HEK293 (cell line): Measurements from ENCODE around the gene TIMM8A.

Experiments
- CTCF ChIA-PET: fragments of 350-600 bp; formaldehyde crosslinking; extraction: SDS; loops from one replicate; lab custom pipeline; 2021; ENCODE audit warnings: antibody characterized with exemption; lab: Yijun Ruan, JAX
- POLR2A ChIA-PET: fragments of 300-600 bp; formaldehyde crosslinking; extraction: SDS; loops from one replicate; lab custom pipeline; 2020; ENCODE audit warnings: antibody characterized with exemption, inconsistent platforms; lab: Yijun Ruan, JAX
- H3K27ac ChIP-seq: fragments of 200-500 bp; sonication (Bioruptor generic); 2 replicates; pipeline ENCODE4 v1.5.1; 2014; ENCODE audit warnings: low read depth, low read length, control low read depth, inconsistent platforms; ENCODE audit errors: extremely low read depth
- H3K36me3 ChIP-seq, 2 experiments: fragments of 200-500 bp in 1 of 2; sonication (Bioruptor generic) in 1 of 2; 1 replicate in 1 of 2; 2 replicates in 1 of 2; pipeline ENCODE4 v1.5.1; 2014 to 2017; ENCODE audit warnings: inconsistent platforms in 2 of 2, low read length in 2 of 2; ENCODE audit not compliant: control insufficient read depth in 2 of 2, insufficient read depth in 1 of 2
- H3K4me1 ChIP-seq: fragments of 200-500 bp; sonication (Bioruptor generic); 2 replicates; pipeline ENCODE4 v1.5.1; 2014; ENCODE audit warnings: mild to moderate bottlenecking, low read length, inconsistent platforms; ENCODE audit not compliant: control insufficient read depth, insufficient read depth
- H3K4me3 ChIP-seq: 2 replicates; pipeline ENCODE4 v1.5.1; 2011; ENCODE audit warnings: low read depth, mild to moderate bottlenecking, control low read depth, low read length, moderate library complexity
- H3K9me3 ChIP-seq: fragments of 200-500 bp; sonication (Bioruptor generic); 2 replicates; pipeline ENCODE4 v1.5.1; 2014; ENCODE audit warnings: low read depth, low read length, inconsistent platforms; ENCODE audit not compliant: control insufficient read depth, insufficient read depth
- GFI1B ChIP-seq: fragments of 450-650 bp; formaldehyde crosslinking; IDR thresholded peaks from 2 replicates; pipeline ENCODE4 v1.5.1; 2016; ENCODE audit warnings: missing biosample characterization, missing genetic modification characterization
- MYNN ChIP-seq: fragments of 450-650 bp; formaldehyde crosslinking; IDR thresholded peaks from 2 replicates; pipeline ENCODE4 v1.5.1; 2016; ENCODE audit warnings: missing biosample characterization, missing genetic modification characterization, borderline replicate concordance
- PRDM2 ChIP-seq: fragments of 450-650 bp; formaldehyde crosslinking; IDR thresholded peaks from 2 replicates; pipeline ENCODE4 v1.5.1; 2016; ENCODE audit warnings: missing biosample characterization, missing genetic modification characterization, borderline replicate concordance
- SCRT1 ChIP-seq: fragments of 450-650 bp; formaldehyde crosslinking; IDR thresholded peaks from 2 replicates; pipeline ENCODE4 v1.5.1; 2016; ENCODE audit warnings: missing biosample characterization, missing genetic modification characterization, borderline replicate concordance
- SETDB1 ChIP-seq: IDR thresholded peaks from one replicate; pipeline ENCODE4 v1.6.1; 2017; ENCODE audit warnings: mild to moderate bottlenecking, low read length, moderate library complexity, mixed read lengths; ENCODE audit not compliant: insufficient read length
- SP3 ChIP-seq: fragments of 450-650 bp; formaldehyde crosslinking; IDR thresholded peaks from 2 replicates; pipeline ENCODE4 v1.5.1; 2016; ENCODE audit warnings: missing biosample characterization, missing genetic modification characterization
- SP7 ChIP-seq: fragments of 450-650 bp; formaldehyde crosslinking; IDR thresholded peaks from 2 replicates; pipeline ENCODE4 v1.5.1; 2016; ENCODE audit warnings: missing biosample characterization, missing genetic modification characterization
- YY2 ChIP-seq: fragments of 450-650 bp; formaldehyde crosslinking; IDR thresholded peaks from 2 replicates; pipeline ENCODE4 v1.5.1; 2016; ENCODE audit warnings: missing biosample characterization, missing genetic modification characterization
- ZBTB26 ChIP-seq: fragments of 450-650 bp; formaldehyde crosslinking; optimal IDR thresholded peaks from 2 replicates; pipeline ENCODE3; 2016; ENCODE audit warnings: missing biosample characterization, mild to moderate bottlenecking, missing genetic modification characterization
- ZFP37 ChIP-seq: fragments of 450-650 bp; formaldehyde crosslinking; IDR thresholded peaks from 2 replicates; pipeline ENCODE4 v1.5.1; 2016; ENCODE audit warnings: missing biosample characterization, missing genetic modification characterization
- ZNF132 ChIP-seq: fragments of 450-650 bp; formaldehyde crosslinking; IDR thresholded peaks from 2 replicates; pipeline ENCODE4 v1.5.1; 2017; ENCODE audit warnings: missing biosample characterization, missing genetic modification characterization, borderline replicate concordance
- ZNF140 ChIP-seq: fragments of 450-650 bp; formaldehyde crosslinking; IDR thresholded peaks from 2 replicates; pipeline ENCODE4 v1.5.1; 2016; ENCODE audit warnings: missing biosample characterization, missing genetic modification characterization
- ZNF148 ChIP-seq: fragments of 450-650 bp; formaldehyde crosslinking; IDR thresholded peaks from 2 replicates; pipeline ENCODE4 v1.5.0; 2017; ENCODE audit warnings: missing biosample characterization, missing genetic modification characterization, borderline replicate concordance
- ZNF184 ChIP-seq: fragments of 450-650 bp; IDR thresholded peaks from 2 replicates; pipeline ENCODE4 v1.5.1; 2018; ENCODE audit warnings: missing biosample characterization, mild to moderate bottlenecking, missing genetic modification characterization
- ZNF223 ChIP-seq: fragments of 450-650 bp; formaldehyde crosslinking; IDR thresholded peaks from 2 replicates; pipeline ENCODE4 v1.5.1; 2016; ENCODE audit warnings: missing biosample characterization, missing genetic modification characterization
- ZNF311 ChIP-seq: fragments of 450-650 bp; formaldehyde crosslinking; IDR thresholded peaks from 2 replicates; pipeline ENCODE4 v1.5.1; 2017; ENCODE audit warnings: missing biosample characterization, missing genetic modification characterization, borderline replicate concordance
- ZNF341 ChIP-seq: fragments of 450-650 bp; formaldehyde crosslinking; IDR thresholded peaks from 2 replicates; pipeline ENCODE4; 2016; ENCODE audit warnings: low read depth, missing biosample characterization, missing genetic modification characterization
- ZNF514 ChIP-seq: fragments of 450-650 bp; formaldehyde crosslinking; IDR thresholded peaks from 2 replicates; pipeline ENCODE4 v1.5.1; 2016; ENCODE audit warnings: missing biosample characterization, missing genetic modification characterization
- ZNF571 ChIP-seq: fragments of 450-650 bp; formaldehyde crosslinking; IDR thresholded peaks from 2 replicates; pipeline ENCODE4 v1.5.0; 2017; ENCODE audit warnings: missing biosample characterization, missing genetic modification characterization
- ZNF585B ChIP-seq: fragments of 450-650 bp; formaldehyde crosslinking; IDR thresholded peaks from 2 replicates; pipeline ENCODE4 v1.5.1; 2016; ENCODE audit warnings: missing biosample characterization, missing genetic modification characterization
- ZNF596 ChIP-seq: fragments of 450-650 bp; IDR thresholded peaks from 2 replicates; pipeline ENCODE4 v1.5.0; 2018; ENCODE audit warnings: missing biosample characterization, mild to moderate bottlenecking, missing genetic modification characterization, moderate library complexity
- ZNF621 ChIP-seq: fragments of 450-650 bp; formaldehyde crosslinking; IDR thresholded peaks from 2 replicates; pipeline ENCODE4 v1.5.1; 2017; ENCODE audit warnings: missing biosample characterization, missing genetic modification characterization
- ZSCAN18 ChIP-seq: fragments of 450-650 bp; formaldehyde crosslinking; IDR thresholded peaks from 2 replicates; pipeline ENCODE4 v1.5.1; 2016; ENCODE audit warnings: missing biosample characterization, missing genetic modification characterization
- TF ChIP-seq, protein P1 (sequence below): fragments of 450-650 bp; formaldehyde crosslinking; IDR thresholded peaks from 2 replicates; pipeline ENCODE4 v1.5.1; 2016; ENCODE audit warnings: missing biosample characterization, missing genetic modification characterization

The TIMM8A gene

DNA sequence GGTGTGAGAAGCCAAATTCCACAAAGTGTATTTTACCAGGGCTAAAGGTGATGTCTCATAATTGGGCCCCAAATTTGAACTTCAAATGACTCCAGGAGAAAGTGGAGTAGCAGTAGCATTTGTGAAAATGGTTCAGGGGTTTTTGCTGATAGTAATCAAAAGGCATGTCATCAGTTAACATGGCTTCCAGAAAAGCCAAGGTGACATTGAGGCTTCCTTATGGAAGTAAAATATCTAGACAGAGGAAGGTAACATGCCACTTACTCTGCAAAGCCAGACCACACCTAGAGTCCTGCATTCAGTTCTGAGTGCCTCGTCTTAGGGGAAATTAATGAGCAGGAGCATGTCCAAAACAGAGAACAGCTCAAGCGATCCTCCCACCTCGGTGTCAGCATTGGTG lies 40.1 kb upstream of the TIMM8A start:
- Histone ChIP-seq H3K27ac (no peak overlapping the region), H3K4me1 (no peaks in the 10 kb centered on the region), H3K4me3 (no peak overlapping the region), H3K36me3 (peaks cover 10 to 25% of the 10 kb centered on the region in 2 experiments)
- POLR2A ChIA-PET = no interaction called here
- CTCF ChIA-PET = interaction anchor here (1.0 to 2.0 kb wide), 2 partner anchors 14 to 31 kb away, joined by 4 to 10 read pairs; no protein-coding TSS in a partner anchor
- no peak for TF ChIP-seq SETDB1
- TF ChIP-seq ZSCAN18 (tag by site-specific recombination) = no peak
- no peak for TF ChIP-seq SP3 (tag by site-specific recombination)
- TF ChIP-seq YY2 (tag by site-specific recombination) = no peak
- TF ChIP-seq ZNF596 (tag by site-specific recombination) = no peak
- no peak for TF ChIP-seq ZNF184 (tag by site-specific recombination)
- TF ChIP-seq ZNF585B (tag by site-specific recombination) = no peak
- no peak for TF ChIP-seq ZNF148 (tag by site-specific recombination)
- no peak for TF ChIP-seq ZBTB26 (tag by site-specific recombination)
- TF ChIP-seq ZNF514 = no peak
- TF ChIP-seq, protein P1, sequence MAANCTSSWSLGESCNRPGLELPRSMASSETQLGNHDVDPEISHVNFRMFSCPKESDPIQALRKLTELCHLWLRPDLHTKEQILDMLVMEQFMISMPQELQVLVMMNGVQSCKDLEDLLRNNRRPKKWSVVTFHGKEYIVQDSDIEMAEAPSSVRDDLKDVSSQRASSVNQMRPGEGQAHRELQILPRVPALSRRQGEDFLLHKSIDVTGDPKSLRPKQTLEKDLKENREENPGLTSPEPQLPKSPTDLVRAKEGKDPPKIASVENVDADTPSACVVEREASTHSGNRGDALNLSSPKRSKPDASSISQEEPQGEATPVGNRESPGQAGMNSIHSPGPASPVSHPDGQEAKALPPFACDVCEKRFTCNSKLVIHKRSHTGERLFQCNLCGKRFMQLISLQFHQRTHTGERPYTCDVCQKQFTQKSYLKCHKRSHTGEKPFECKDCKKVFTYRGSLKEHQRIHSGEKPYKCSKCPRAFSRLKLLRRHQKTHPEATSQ = no peak
- no peak for TF ChIP-seq GFI1B (tag by site-specific recombination)
- no peak for TF ChIP-seq ZFP37 (tag by site-specific recombination)
- no peak for TF ChIP-seq SP7
- TF ChIP-seq ZNF311 (tag by site-specific recombination) = no peak
- TF ChIP-seq ZNF132 = no peak
- TF ChIP-seq ZNF140 (tag by site-specific recombination) = no peak
- no peak for TF ChIP-seq ZNF571 (tag by site-specific recombination)
- no peak for TF ChIP-seq SCRT1 (tag by site-specific recombination)
- TF ChIP-seq, all 188 proteins: peak for 0
- no peaks in the 10 kb centered on the region for H3K9me3 ChIP-seq

DNA sequence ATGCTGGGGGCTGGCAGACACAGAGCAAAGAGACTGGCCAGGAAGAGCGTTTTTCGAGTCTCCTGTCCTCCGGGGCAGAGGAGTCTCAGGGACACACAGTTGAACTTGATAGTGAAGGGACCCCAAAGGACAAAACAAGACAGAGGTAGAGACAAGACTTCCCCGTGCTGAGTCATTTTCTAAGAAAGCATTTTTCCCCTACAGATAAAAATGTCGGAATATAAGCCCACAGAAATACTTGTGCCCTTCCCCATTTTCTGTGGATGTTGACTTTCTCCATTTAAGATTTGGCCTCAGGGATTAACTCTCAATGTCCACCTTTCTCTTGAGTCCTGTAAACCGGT lies 38.0 kb upstream of the TIMM8A start:
- ChIA-PET CTCF (no interaction called here), POLR2A (no interaction called here)
- peaks cover 0 to 5% of the 10 kb centered on the region in 2 experiments; a peak in 1 of 3 replicates for H3K36me3 ChIP-seq
- H3K4me1 ChIP-seq = no peaks in the 10 kb centered on the region
- H3K27ac ChIP-seq = no peak overlapping the region
- no peak overlapping the region for H3K4me3 ChIP-seq
- no peaks in the 10 kb centered on the region for H3K9me3 ChIP-seq
- no peak for TF ChIP-seq ZNF341 (tag by site-specific recombination)
- TF ChIP-seq ZNF585B (tag by site-specific recombination) = no peak
- no peak for TF ChIP-seq PRDM2
- TF ChIP-seq MYNN (tag by site-specific recombination) = no peak
- no peak for TF ChIP-seq ZNF621 (tag by site-specific recombination)
- TF ChIP-seq ZNF223 = no peak
- no peak for TF ChIP-seq ZNF596 (tag by site-specific recombination)
